ENCODE measurements around the gene FBXL7.

The FBXL7 gene

GRCh38 chr5:15585128-15585527, 85.1 kb downstream of the FBXL7 start:
- no peak for DNase-seq

DNA sequence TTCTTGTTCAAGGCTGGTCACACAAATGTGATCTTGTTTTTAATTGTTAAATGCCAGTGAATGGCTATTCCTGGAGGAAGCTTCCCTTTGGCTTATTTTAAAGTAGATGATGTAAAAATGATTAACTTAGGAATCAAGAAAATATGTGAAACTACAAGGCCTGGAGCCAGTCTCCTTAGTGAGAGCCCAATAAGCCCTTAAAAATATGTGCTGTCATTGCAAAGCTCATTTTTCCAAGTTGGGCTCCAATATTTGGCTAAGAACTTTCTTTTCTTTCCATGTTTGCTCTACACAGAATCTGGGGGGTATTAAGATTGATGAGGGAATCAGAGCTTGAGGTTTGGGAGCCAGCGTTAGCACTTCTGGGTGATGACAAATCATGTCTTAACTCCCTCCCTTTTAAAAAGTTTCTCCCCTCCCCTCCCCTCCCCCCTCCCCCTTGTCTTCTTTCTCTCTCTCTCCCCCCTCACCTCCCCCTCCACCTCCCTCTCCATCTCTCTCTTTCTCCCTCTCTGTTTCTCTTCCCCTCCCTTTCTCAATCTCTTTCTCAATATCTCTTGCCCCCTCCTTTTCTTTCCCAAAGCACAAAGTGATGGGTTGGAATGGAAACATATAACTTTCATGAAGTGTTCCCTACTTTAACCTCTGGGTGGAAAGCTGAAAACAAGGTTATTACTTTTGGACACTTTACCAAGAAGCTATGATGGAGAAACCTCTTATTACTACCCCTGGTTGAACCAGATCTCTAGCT, 86.0 kb downstream of the FBXL7 start:
- DNase-seq: no peak

DNA sequence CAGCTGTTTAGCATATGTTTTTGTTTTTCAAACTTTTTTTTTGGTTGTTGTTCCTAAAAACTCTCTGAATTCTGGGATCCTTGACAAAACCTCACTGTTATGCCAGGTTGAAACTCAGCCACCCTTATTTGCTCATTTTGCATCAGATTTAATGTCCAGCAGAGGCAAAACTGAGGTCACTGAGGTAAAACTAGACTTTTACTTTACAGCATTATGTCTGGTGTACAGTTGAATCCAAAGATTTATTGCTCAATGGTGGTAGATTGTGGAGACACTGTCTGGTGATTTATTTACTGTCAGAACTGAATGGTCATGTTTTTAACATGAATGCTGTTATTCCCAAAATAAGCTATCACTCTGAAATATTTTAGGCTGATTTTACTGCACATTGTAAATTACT, 87.9 kb downstream of the FBXL7 start:
- no peak for DNase-seq

- no peak for DNase-seq
Measured at GRCh38 chr5:15592728-15593127, 92.7 kb downstream of the FBXL7 start.

DNA sequence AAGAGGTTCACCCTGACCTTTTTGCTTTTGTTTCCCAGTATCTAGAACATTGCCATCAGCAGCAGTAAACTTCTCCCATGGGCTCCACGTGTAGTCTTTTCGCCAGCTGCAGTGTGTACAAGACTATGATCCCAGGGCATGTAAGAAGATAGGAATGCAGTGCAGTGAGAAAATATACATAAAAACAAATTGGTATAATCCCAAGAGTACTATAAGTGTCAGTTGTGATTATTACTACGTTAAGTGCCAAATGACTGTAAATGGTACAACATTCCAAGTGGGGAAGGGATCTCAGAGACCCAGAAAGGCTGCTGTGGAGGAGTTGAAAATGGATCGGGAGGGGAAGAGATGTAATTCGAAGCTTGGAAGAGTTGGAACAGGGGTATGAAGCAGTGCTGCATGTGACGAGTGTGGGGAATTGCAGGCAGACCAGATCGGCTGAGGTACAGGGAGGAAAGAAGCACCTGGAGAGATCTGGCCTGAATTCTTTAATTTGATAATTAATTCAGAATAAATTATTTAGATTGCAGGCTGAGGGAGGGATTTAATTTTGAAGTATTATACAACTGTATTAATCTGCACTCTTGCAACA, 95.1 kb downstream of the FBXL7 start:
- DNase-seq: no peak

DNA sequence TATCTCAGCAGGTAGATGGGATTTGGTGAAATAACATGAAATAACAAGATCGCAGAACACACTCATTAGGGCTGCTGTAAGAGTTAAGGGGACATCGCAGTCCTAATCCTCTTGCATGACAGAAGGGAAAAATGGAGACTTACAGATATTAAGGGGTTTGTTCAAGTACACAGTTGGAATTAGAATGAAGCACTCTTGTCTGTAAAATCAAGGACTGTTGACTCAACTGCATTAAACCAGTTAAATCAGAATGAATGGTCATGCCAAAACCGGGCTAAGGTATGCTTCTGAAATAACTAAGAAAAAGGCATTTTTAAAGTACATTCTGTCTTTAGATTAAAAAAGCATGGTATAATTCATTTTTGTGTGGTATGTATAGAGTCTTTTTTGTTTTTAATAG, 95.9 kb downstream of the FBXL7 start:
- no peak for DNase-seq

- DNase-seq: no peak
Measured at GRCh38 chr5:15596936-15597335, 97.0 kb downstream of the FBXL7 start.

DNA sequence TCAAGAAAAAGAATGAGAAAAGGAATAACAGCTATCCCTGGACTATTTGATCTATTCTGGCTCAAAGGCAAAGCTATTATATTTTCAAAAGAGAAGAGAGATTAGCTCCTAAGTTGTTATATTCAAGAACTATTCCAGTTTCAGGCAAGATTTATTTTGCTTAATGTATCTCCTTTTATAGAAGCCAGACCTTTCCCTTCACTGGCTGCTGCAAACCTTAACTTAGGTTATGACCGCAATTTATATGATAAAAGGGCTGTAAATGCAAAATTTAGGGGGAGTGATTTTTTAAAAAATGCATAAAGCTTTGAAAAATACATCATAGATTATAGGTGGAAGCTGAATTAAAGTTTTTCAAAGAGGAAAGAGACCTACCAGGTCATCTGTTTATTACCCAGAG, 97.8 kb downstream of the FBXL7 start:
- no peak for DNase-seq

DNA sequence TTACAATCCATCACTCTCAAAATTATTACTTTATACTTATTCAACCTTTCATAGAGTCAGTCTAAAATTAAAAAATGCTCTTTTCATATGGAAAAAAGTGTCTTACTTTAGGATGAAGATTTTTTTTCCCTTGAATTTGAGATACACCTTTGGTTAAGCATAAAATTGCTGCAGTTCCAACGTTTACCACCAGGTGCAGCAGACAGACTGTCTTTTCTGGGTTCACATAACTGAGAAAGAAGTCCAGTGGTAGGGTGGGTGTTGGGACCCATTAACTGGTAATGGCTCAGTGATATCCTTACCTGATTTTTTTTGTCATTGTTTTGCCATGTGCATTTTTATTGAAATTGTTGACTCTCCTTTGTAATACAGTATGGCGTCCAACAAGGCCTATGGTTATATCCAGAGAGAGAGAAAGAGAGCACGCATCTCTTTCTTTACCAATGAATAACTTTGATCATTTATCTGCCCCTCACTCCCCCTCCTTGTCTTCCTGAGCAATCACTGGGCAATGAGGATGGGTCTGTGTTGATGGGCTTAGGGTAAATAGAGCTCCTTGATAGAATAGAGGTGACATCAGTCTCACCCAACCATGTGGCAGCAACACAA, 98.4 kb downstream of the FBXL7 start:
- DNase-seq: no peak

GRCh38 chr5:15600035-15600434, 100.1 kb downstream of the FBXL7 start:
- no peak for DNase-seq

GRCh38 chr5:15601274-15601673, 101.3 kb downstream of the FBXL7 start:
- DNase-seq: no peak

DNA sequence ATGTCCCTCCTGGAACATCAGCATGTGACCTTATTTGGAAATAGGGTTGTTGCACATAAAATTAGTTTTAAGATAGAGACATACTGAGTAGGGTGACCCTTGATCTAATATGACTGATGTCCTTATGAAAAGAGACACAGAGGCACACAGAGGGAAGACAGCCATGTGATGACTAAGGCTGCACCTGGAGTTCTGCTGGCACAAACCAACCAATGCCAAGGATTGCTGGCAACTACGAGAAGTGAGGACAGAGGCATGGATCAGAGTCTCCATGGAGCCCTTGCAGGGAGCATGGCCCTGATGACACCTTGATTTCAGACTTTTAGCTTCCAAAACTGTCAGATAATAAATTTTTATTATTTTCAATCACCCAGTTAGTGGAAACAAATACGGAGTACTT, 101.9 kb downstream of the FBXL7 start:
- no peak for DNase-seq

DNA sequence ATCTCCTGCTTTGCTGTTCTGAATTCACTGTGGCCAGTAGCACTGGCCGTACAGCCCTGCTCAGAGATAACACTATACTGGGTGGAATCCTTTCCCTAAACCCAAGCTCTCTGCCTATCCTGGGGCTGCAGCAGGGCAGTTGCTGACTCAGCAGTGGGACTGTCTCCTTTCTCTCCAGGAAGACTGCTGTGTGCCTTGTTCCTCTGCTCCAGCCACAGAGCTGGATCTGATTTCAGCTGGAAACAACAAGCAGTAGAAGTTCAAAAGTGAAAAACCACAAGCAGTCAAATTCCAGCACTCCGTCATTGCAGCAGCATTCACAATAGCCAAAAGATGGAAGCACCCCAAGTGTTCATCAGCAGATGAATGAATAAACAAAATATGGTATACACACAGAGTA, 105.0 kb downstream of the FBXL7 start:
- no peak for DNase-seq

DNA sequence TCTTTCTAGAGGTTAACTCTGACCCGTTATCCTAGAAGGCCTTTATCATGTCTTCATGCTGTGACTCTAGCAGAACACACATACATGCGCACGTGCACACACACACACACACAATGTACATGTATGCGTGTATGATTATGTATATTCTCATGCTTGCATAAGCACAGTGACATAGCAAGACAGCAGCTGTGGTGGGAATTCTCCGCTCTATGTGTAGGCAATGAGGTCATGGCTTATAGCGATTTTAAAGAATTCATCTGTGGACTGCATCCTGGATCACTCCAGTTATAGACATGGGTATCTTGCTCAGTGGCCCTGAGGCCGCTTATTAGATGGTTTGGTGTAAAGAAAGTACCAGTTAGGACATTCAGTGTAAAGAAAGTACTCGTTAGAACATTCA, 106.2 kb downstream of the FBXL7 start:
- no peak for DNase-seq

GRCh38 chr5:15607076-15607475, 107.1 kb downstream of the FBXL7 start:
- no peak for DNase-seq

GRCh38 chr5:15609076-15609725, 109.2 kb downstream of the FBXL7 start:
- no peak for DNase-seq

- no peak for DNase-seq
Measured at GRCh38 chr5:15610216-15610615, 110.2 kb downstream of the FBXL7 start.

GRCh38 chr5:15611008-15611407, 111.0 kb downstream of the FBXL7 start:
- no peak for DNase-seq

- DNase-seq: no peak
Measured at GRCh38 chr5:15612915-15613635, 113.1 kb downstream of the FBXL7 start.

DNA sequence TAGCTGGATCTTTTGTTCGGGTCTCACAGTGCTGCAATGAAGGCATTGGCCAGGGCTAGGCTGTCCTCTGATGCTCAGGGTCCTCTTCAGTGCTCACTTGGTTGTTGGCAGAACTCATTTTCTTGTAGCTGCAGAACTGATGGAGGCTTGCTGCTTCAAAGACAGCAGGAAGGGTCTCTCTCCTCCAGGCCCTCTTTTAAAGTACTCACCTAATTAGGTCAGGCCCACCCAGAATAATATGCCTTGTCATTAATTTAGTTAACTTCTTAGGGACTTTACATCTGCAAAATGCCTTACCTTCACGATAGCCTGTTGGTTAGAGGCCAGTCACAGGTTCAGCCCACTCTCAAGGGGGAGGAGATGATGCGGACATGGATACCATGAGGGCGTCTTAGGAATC, 114.7 kb downstream of the FBXL7 start:
- DNase-seq: no peak

DNA sequence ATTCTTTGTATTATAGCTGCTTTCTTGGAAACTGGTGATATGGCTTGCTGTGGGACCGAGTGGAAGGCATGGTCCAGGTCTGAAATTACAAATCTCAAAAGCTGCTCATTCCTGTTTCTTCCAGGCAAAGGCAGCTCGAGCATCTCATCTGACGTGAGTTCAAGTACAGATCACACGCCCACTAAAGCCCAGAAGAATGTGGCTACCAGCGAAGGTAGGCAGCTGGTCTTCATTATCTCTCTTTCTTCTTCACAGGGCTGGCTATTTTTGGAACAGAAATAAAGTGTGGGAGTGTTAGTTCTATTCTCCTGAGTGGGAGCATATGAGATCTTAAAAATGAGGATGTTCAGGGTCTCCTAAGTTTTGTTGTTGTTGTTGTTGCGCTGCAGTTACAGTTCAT, 115.9 kb downstream of the FBXL7 start:
- no peak for DNase-seq

DNA sequence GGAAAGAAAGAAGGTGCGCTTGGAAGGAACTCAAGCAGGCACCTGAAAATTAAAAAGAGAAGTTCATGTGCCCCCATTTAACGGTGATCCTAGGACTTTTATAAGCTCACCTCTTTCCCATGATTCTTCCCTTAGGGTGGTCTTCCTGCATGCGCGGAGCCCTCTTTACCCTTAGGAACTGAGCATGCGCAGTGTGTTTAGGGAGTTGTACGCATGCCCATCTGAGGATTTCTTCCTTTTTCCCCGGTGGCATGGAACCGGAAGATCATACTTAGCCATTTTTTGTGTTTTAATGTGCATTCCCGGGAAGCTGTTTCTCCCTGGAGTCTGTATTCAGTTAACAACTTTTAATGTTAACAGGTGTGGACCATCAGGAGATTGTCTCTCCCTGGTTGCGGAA, 119.0 kb downstream of the FBXL7 start:
- DNase-seq: no peak

- DNase-seq: no peak
Measured at GRCh38 chr5:15620501-15620900, 120.5 kb downstream of the FBXL7 start.

All from activated CD4-positive, CD25-positive, alpha-beta regulatory T cell treated with anti-CD3 and anti-CD28 coated beads, Interleukin-2, amount 50 U/mL, for 72 hours (primary cell).